ENCODE data around the gene EFTUD2. TPM values are rescaled to one million over a fixed set of nuclear protein-coding genes. Genes with fewer than 3 reads are reported as not detected.
"Not testable (repeated sequence)": the region's sequence is repeated elsewhere in the genome, so short reads cannot be mapped to it uniquely, and the experiment has no call there.

Gene EFTUD2
- total RNA-seq, result 100 to 1,000 TPM; 207 to 208 TPM

DNA sequence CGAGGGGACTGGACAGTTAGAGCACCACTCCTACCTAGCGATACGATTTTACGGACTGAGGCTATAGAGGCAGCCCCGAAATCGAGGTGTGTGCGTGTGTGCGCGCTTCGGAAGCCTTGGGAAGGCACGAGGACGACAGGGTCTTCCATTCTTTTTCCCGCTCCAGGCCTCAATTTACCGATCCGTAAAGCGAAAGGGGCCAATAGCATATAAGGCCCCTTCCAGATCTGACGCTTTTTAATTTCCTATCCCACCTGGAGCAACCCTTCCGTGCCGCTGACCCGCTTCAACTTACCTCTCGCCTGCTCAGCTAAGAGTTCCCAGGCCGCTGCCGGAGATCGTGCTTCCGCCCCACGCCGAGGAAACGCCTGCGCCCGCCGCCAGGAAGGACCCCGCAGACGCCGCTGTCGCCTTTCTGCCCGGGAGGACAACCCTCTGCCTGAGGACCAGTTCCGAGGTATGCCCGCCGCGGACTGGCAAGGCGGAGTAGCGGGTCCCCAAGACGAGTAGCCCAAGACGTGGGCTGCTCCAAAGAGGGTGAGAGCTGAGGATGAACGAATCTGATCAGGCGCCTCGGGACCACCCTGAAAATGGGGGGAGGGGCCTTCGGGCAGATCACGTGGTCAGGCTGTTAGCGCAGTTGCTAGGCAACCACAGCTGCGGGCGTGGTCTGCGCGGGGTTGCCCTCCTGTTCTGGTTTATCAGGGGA lies at the start of gene EFTUD2:
Gene EFTUD2, minus strand, starts transcription at position 372 of the 709 bp plus-strand sequence. CDS start 4,924 bp downstream, outside the sequence.
- no peaks in the 10 kb centered on the region for H3K9me3 Mint-ChIP-seq
- intact Hi-C loops (cut with micrococcal nuclease), result no loop called here
- TF ChIP-seq CTCF (IDR thresholded peaks at IDR 0.05), result no peak
- H3K36me3 Mint-ChIP-seq (ENCODE audit: low read depth), result peaks cover 16% of the 10 kb centered on the region
- POLR2A ChIA-PET, result interaction anchor here (0.6 to 2.4 kb wide), 17 partner anchors 14 to 956 kb away, joined by 3 to 11 read pairs (median 4); partner anchors contain the start of genes GFAP and KIF18B
- H3K27me3 Mint-ChIP-seq, result no peaks in the 10 kb centered on the region
- DNase-seq, result peak; percentile 94
- peak; percentile 96 for ATAC-seq
- CTCF ChIA-PET, result interaction anchor here (0.6 to 3.4 kb wide), 9 partner anchors 9 to 236 kb away, joined by 3 to 10 read pairs (median 6); partner anchors contain the start of gene ACBD4
- peak within 1 kb of the TSS; percentile 100 for H3K27ac Mint-ChIP-seq
- peaks cover 27% of the 10 kb centered on the region for H3K4me1 Mint-ChIP-seq (ENCODE audit: low read depth)
- H3K4me3 Mint-ChIP-seq, result peak within 1 kb of the TSS; percentile 85

GRCh38 chr17:44948315-44948795 lies 49.1 kb upstream of the EFTUD2 start:
- Mint-ChIP-seq H3K36me3 (ENCODE audit: low read depth) (peaks cover 17% of the 10 kb centered on the region), H3K4me3 (peak overlapping the region; percentile 90), H3K9me3 (no peaks in the 10 kb centered on the region), H3K27ac (peak overlapping the region; percentile 92), H3K27me3 (peaks cover 3% of the 10 kb centered on the region), H3K4me1 (ENCODE audit: low read depth) (peaks cover 11% of the 10 kb centered on the region)
- no peak for TF ChIP-seq CTCF (IDR thresholded peaks at IDR 0.05)
- DNase-seq, result no peak
- intact Hi-C loops (cut with micrococcal nuclease), result no loop called here
- ATAC-seq, result no peak
- CTCF ChIA-PET, result interaction anchor here (1.0 to 1.9 kb wide), 2 partner anchors 9 to 72 kb away, joined by 3 to 8 read pairs; no protein-coding TSS in a partner anchor
- POLR2A ChIA-PET, result interaction anchor here (0.9 to 2.4 kb wide), 4 partner anchors 12 to 50 kb away, joined by 3 to 11 read pairs (median 4); partner anchors contain the start of gene EFTUD2

DNA sequence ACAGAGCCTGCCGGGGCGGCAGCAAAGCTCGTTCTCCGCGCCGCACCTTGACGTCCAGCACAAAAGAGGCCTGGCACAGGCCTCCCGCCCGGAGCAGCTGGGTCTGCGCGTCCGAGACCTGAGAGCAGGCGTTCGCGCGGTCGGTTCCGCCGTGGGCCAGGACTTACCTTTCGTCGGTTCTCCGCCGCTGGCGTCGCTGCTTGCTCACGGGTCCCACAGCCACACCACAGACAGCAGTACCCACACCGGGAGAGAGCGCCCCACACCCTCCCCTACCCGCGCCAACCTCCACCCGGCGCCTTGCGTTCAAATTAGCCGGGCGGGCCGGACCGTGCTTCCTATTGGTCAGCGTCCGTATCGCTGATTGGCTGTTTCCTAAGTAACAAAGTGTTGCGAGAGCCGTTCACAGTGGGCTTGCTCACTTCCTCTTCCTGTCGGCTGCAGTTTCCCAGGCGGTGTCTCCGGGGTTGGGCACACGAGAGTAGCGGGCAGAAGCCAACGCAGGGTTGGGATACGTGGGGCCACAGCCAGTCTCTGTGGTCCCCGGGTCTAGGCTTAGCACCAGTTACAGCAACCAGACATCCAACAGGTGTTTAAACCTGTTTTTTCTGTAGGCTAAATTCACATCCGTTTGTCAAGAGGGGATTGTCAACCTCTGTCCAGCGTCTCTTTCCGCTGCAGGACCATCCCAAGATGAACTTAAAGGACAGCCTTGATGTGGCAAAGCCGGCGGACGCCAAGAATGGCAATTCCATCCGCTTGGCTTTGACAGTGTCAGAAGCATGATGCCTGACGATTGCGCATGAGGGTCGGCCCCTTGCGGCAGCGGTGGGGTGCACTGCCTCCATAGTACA lies 48.4 kb upstream of the EFTUD2 start, which contains the start of gene KIF18B:
Gene KIF18B, minus strand, starts transcription at position 313 of the 854 bp plus-strand sequence. CDS start 11,429 bp downstream, outside the sequence.
- no peak for TF ChIP-seq CTCF (IDR thresholded peaks at IDR 0.05)
- peak within 1 kb of the TSS; percentile 90 for H3K4me3 Mint-ChIP-seq
- ChIA-PET POLR2A (interaction anchor here (0.7 to 2.4 kb wide), 14 partner anchors 7 to 92 kb away, joined by 3 to 19 read pairs (median 3); partner anchors contain the start of genes EFTUD2 and GFAP), CTCF (interaction anchor here (0.8 to 1.9 kb wide), 2 partner anchors 8 to 73 kb away, joined by 3 to 8 read pairs; no protein-coding TSS in a partner anchor)
- H3K27me3 Mint-ChIP-seq, result peaks cover 3% of the 10 kb centered on the region
- DNase-seq (peak; percentile 96), ATAC-seq (peak; percentile 97)
- H3K27ac Mint-ChIP-seq, result peak within 1 kb of the TSS; percentile 92
- H3K36me3 Mint-ChIP-seq (ENCODE audit: low read depth), result peaks cover 18% of the 10 kb centered on the region
- H3K9me3 Mint-ChIP-seq, result no peaks in the 10 kb centered on the region
- intact Hi-C loops (cut with micrococcal nuclease), result no loop called here
- H3K4me1 Mint-ChIP-seq (ENCODE audit: low read depth), result peaks cover 11% of the 10 kb centered on the region

DNA sequence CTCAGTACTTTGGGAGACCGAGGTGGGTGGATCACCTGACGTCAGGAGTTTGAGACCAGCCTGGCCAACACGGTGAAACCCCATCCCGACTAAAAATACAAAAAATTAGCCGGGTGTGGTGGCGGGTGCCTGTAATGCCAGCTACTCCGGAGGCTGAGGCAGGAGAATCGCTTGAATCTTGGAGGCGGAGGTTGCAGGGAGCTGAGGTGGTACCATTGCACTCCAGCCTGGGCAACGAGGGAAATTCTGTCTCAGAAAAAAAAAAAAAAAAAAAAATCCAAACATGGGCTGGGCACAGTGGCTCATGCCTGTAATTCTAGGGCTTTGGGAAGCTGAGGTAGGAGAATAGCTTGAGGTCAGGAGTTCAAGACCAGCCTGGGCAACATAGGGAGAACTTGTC lies 46.4 kb upstream of the EFTUD2 start:
- CTCF ChIA-PET, result interaction anchor here (1.1 kb wide), 1 partner anchor 76 kb away, joined by 4 read pairs; no protein-coding TSS in a partner anchor
- POLR2A ChIA-PET, result interaction anchor here (1.2 kb wide), 1 partner anchor 42 kb away, joined by 3 read pairs; no protein-coding TSS in a partner anchor
- H3K27ac Mint-ChIP-seq, result not testable (repeated sequence)

GRCh38 chr17:44942456-44942855 lies 43.2 kb upstream of the EFTUD2 start:
- Mint-ChIP-seq H3K27me3 (peaks cover 3% of the 10 kb centered on the region), H3K4me1 (ENCODE audit: low read depth) (peaks cover 8% of the 10 kb centered on the region), H3K9me3 (no peaks in the 10 kb centered on the region), H3K36me3 (ENCODE audit: low read depth) (peaks cover 32% of the 10 kb centered on the region), H3K27ac (no peak overlapping the region), H3K4me3 (no peak overlapping the region)
- ChIA-PET CTCF (interaction anchor here (0.5 to 2.6 kb wide), 6 partner anchors 22 to 206 kb away, joined by 3 to 8 read pairs (median 3); no protein-coding TSS in a partner anchor), POLR2A (interaction anchor here (0.8 kb wide), 1 partner anchor 58 kb away, joined by 3 read pairs; no protein-coding TSS in a partner anchor)
- ATAC-seq (no peak), DNase-seq (no peak)
- intact Hi-C loops (cut with micrococcal nuclease), result no loop called here
- TF ChIP-seq CTCF (IDR thresholded peaks at IDR 0.05), result no peak

More for the DNA sequence above, 46.4 kb upstream of the EFTUD2 start:
- H3K27me3 Mint-ChIP-seq; H3K9me3 Mint-ChIP-seq; ATAC-seq; DNase-seq; intact Hi-C loops (cut with micrococcal nuclease): not testable (repeated sequence)
- Mint-ChIP-seq H3K4me1 (ENCODE audit: low read depth) (peaks cover 15% of the 10 kb centered on the region), H3K4me3 (peak overlapping the region; percentile 90), H3K36me3 (ENCODE audit: low read depth) (peaks cover 21% of the 10 kb centered on the region)
